ENCODE results near the gene CNIH2.

Gene CNIH2

DNA sequence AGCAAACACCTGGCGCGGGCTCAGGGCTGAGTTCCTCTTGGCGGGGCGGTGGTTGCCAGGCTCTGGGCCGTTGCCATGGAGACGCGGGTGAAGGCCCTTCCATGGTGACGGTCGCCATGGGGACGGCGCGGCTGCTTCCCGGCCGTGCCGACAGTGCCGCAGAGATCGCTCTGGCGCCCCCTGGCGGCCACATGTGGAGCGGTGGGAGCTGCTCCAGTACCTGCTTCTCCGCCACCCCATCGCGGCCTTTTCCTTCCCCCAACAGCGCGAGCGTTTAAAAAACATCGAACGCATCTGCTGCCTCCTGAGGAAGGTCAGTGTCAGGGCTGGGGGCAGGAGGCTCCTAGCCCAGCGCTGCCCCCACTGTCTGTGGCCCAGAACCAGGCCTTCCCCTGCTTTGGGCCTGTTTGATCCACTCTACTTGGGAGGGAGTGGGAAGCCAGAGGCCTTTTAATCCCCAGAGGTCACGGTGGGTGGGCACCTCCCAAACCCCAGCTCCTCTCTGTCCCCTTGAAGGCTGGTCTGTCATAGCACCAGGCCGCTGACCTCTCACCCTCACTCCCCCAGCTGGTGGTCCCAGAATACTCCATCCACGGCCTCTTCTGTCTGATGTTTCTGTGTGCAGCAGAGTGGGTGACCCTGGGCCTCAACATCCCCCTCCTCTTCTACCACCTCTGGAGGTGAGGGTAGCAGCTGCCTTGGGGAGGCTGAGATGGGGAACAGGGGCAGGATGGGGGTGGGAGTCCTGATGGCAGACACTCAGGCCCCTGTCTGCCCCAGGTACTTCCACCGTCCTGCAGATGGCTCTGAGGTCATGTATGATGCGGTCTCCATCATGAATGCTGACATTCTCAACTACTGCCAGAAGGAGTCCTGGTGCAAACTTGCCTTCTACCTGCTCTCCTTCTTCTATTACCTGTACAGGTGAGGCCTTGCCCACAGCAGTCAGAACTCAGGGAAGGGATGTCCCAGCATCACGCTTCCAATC lies 4.8 kb downstream of the CNIH2 start:
- 0 out of 2 replicates have a peak overlapping the region, but pooled peaks have one; percentile 8 for H3K9ac ChIP-seq
- no peak overlapping the region for H3K4me3 ChIP-seq
- TF ChIP-seq Cebpa-rat (IDR thresholded peaks at IDR 0.05) = no peak

DNA sequence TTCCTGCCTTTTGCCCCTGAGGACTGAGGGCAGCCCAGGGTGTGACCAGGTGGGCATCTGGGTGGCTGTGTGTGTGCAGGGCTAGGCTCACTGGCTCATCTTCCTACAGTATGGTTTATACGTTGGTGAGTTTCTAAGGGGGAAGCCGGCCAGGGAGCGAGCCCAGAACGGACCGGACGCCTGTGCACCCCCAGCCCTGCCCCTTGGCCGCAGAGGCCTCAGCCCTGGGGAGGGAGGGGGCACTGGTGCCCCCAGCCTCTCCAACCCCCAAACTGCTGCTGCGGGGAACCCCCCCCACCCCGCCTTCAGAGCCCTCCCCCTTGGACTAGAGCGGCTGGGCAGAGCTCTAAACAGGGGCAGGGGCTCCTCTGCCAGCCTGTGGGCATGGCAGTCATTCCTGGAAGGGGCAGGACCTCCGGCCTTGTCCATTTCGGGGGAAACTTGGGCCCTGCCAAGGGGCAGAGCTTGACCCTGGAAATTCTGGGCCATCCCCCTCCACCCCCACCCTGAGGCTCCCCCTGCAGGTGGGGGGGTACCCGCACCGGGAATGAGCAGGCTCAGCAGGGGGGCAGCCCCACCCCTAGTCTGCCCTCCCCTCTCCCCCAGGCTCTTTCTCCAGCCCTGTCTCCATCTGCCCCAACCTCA lies 5.6 kb downstream of the CNIH2 start:
- H3K4me1 ChIP-seq = peaks cover 58% of the 10 kb centered on the region
- no peak overlapping the region for H3K9ac ChIP-seq
- no peak for TF ChIP-seq Cebpa-rat (IDR thresholded peaks at IDR 0.05)
- H4K20me1 ChIP-seq = peaks cover 44% of the 10 kb centered on the region
- no peak overlapping the region for H3K4me2 ChIP-seq
- no peak overlapping the region for H3K27ac ChIP-seq
- H3K4me3 ChIP-seq = no peak overlapping the region
- peaks cover 19% of the 10 kb centered on the region; the same call in 1 of the 2 replicates for H3K36me3 ChIP-seq
- H3K9me3 ChIP-seq = no peaks in the 10 kb centered on the region
- no peaks in the 10 kb centered on the region for H3K27me3 ChIP-seq

More for the DNA sequence above, 4.8 kb downstream of the CNIH2 start:
- Histone ChIP-seq H3K9me3 (no peaks in the 10 kb centered on the region), H3K36me3 (peaks cover 19% of the 10 kb centered on the region; the same call in 1 of the 2 replicates), H3K27me3 (no peaks in the 10 kb centered on the region), H4K20me1 (peaks cover 39% of the 10 kb centered on the region), H3K27ac (no peak overlapping the region), H3K4me1 (peaks cover 53% of the 10 kb centered on the region), H3K4me2 (peak overlapping the region; percentile 69)

DNA sequence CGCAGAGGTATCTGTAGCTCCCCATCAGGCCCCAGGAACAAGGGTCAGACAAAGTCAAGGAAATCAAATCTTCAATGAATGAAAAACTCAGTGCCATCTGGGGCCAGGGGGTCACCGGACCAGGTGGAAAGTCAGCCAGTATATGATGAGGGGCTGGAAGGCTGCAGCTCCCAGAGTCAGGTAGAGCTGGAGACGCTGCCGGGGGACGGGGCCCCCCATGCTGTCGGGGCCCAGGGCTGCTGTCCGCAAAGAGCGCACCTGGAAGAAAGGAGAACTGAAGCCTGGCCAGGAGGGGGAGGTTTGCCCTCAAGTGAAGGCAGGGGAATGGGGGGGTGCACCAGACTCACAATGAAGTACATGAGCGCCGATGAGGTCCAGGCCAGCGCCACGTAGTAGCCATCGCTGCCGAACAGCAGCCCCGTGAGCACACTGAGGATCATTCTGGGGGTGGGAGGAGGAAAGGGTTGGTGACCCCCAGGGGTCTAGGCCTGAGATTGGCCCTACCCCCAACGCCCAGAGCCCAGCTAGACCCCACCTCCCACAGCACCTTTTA lies 6.6 kb downstream of the CNIH2 start:
- Histone ChIP-seq H3K27me3 (peaks cover under 1% of the 10 kb centered on the region; the same call in 1 of the 2 replicates), H4K20me1 (peaks cover 41% of the 10 kb centered on the region), H3K4me1 (peaks cover 52% of the 10 kb centered on the region), H3K9ac (0 out of 2 replicates have a peak overlapping the region, but pooled peaks have one; percentile 27), H3K4me2 (no peak overlapping the region), H3K27ac (no peak overlapping the region), H3K4me3 (no peak overlapping the region), H3K36me3 (peaks cover 19% of the 10 kb centered on the region; the same call in 1 of the 2 replicates), H3K9me3 (no peaks in the 10 kb centered on the region)
- TF ChIP-seq Cebpa-rat (IDR thresholded peaks at IDR 0.05) = no peak

DNA sequence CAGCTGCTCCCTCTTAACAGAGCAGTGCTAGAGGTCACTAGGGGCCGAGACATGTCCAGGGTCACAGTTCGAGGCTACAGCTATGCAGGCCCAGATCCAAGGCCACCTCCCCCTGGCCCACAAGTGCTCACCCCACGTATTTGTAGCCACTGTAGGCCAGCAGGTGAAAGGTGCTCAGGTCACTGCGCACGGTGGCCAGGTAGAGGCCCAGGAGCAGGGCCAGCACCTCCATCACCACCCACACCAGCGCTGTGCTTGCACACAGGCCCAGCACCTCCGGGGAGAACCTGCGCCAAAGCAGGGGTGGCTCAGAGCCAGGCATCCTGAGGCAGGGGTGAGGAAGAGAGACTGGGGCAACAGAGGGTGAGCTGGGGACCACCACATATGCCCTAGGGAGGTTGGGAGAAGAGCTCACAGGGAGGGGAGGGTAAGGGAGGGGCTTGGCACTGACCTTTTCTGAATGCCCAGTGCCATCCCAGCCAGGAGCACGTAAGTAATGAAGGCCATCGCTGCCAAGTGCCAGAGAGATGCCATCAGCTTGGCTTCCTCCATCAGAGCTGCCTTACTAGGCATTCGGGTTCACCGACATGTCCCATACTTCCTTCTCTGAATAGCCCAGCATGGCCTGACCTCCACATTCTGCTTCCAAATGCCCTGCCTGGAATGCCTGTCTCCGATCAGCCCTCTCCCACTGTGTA lies 7.4 kb downstream of the CNIH2 start:
- TF ChIP-seq Cebpa-rat (IDR thresholded peaks at IDR 0.05) = no peak
- Histone ChIP-seq H3K36me3 (peaks cover 19% of the 10 kb centered on the region; the same call in 1 of the 2 replicates), H3K4me3 (no peak overlapping the region), H3K27ac (no peak overlapping the region), H3K4me1 (peaks cover 52% of the 10 kb centered on the region), H3K27me3 (peaks cover 8% of the 10 kb centered on the region), H3K9ac (no peak overlapping the region), H3K9me3 (no peaks in the 10 kb centered on the region), H4K20me1 (peaks cover 33% of the 10 kb centered on the region), H3K4me2 (no peak overlapping the region)

DNA sequence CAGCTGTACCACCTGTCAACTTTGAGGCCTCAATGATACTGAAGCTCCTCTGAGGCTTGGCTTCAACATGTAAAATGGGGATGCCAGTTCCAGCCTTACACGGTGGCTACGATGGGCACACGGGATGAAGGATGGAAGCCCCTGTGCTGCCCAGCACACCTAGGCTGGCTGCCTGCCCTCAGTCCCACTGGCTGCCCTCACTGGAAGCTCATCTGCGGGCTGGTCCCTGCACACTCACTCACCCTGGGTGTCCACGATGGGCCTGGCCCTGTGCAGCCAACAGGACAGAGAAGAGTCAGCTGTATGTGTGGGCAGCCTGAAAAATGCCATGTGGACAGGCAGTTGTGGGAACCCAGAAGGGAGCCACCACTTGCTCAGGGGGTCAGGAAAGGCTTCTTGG lies 8.7 kb downstream of the CNIH2 start:
- Histone ChIP-seq H3K9ac (no peak overlapping the region), H3K27ac (no peak overlapping the region)
- no peak for TF ChIP-seq Cebpa-rat (IDR thresholded peaks at IDR 0.05)

DNA sequence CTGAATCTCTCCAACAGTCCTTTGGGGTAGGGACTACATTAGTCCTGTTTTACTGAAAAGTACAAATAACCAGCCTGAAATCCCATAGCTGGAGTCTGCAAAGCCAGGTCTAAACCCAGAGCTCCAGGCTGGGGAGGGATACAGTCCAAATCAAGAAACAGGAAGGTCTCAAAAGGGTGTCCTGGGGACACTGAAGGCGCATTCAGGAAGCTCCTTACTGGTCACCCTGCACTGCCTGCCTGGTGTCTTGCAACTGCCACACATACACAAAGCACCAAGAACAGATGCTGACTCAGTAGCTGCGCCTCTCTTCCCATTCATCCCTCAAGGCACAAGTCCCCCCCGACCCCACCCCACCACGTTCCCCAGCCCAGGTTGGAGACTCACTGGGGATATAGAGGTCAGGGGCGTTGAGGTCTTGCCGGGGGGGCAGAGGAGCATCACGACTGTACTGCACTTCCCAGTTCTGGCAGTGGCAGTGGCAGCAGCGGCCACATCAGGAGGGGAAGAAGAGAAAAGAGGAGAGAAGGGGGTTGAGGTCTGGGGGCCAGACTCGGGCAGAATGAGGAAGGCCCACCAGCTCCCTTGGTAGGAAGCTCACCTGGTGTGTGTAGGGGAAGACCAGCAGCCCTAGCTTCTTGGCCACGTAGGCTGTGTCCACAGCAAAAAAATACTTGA lies 9.4 kb downstream of the CNIH2 start:
- Histone ChIP-seq H3K4me1 (peaks cover 42% of the 10 kb centered on the region), H3K27me3 (peaks cover 28% of the 10 kb centered on the region), H3K4me2 (peak overlapping the region; percentile 96), H4K20me1 (peaks cover 17% of the 10 kb centered on the region), H3K9me3 (no peaks in the 10 kb centered on the region), H3K36me3 (peaks cover 19% of the 10 kb centered on the region; the same call in 1 of the 2 replicates), H3K4me3 (peak overlapping the region; percentile 81), H3K27ac (no peak overlapping the region), H3K9ac (peak overlapping the region; percentile 86; the same call in 1 of the 2 replicates)
- TF ChIP-seq Cebpa-rat (IDR thresholded peaks at IDR 0.05) = no peak

More for the DNA sequence above, 8.7 kb downstream of the CNIH2 start:
- H4K20me1 ChIP-seq = peaks cover 21% of the 10 kb centered on the region
- no peak overlapping the region for H3K4me3 ChIP-seq
- no peak overlapping the region for H3K4me2 ChIP-seq
- peaks cover 21% of the 10 kb centered on the region for H3K27me3 ChIP-seq
- no peaks in the 10 kb centered on the region for H3K9me3 ChIP-seq
- peaks cover 41% of the 10 kb centered on the region for H3K4me1 ChIP-seq
- H3K36me3 ChIP-seq = peaks cover 19% of the 10 kb centered on the region; the same call in 1 of the 2 replicates

DNA sequence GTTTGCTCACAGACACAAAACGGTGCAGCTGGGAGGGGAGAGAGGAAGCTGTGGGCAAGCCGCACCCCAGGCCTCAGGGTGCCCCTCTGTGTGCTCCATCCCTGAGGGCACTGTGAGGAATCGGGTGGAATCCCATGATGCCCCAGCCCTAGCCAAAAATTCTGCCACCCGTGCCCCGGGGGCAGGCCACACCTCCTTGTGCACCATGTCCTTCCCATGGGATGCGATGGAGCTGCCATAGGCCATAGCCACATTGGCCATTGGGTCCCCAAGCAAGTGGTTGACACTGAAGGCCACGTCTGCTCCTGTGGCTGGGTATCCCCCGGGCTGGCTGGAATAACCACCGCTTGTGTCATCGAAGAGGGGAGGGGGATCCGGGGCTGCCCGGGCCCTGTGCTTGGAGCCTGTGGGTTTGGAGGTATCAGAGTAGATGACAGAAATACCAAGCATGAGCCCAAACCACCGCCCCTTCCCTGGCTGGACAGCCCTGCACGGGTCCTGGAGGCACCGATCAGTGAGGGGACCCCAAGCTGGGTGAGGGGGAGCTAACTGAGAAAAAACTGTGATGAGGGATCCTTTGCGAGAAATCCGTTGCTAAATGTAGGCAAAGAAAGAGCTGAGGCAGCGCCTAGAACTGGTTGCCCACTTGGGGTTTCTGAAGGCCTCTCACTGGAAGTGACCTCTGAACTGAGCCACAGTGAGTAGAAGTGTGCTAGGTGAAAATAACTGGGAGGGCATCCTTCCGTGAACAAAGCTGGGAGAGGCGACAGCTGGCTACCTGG lies 10.1 kb downstream of the CNIH2 start:
- Histone ChIP-seq H3K9ac (peak overlapping the region; percentile 86), H3K36me3 (peaks cover 19% of the 10 kb centered on the region; the same call in 1 of the 2 replicates), H3K4me3 (peak overlapping the region; percentile 81), H3K27me3 (peaks cover 35% of the 10 kb centered on the region), H4K20me1 (peaks cover 12% of the 10 kb centered on the region), H3K4me1 (peaks cover 35% of the 10 kb centered on the region), H3K27ac (peak overlapping the region; percentile 84), H3K9me3 (no peaks in the 10 kb centered on the region), H3K4me2 (peak overlapping the region; percentile 96)
- TF ChIP-seq Cebpa-rat (IDR thresholded peaks at IDR 0.05) = no peak
